Activated CD4-positive, alpha-beta memory T cell treated with anti-CD3 and anti-CD28 coated beads for 36 hours (primary cell): ENCODE measurements around the gene CDH12. TPM values are rescaled to one million over a fixed set of nuclear protein-coding genes. Genes with fewer than 3 reads are reported as not detected.

Experiments
- CTCF ChIA-PET: fragments of 350-600 bp; sonication (Branson Sonifier 250); formaldehyde crosslinking; loops from one replicate; lab custom pipeline; 2021; ENCODE audit warnings: antibody characterized with exemption, inconsistent platforms; lab: Charles Lee
- POLR2A ChIA-PET: fragments of 350-600 bp; sonication (Branson Sonifier 250); formaldehyde crosslinking; loops from one replicate; lab custom pipeline; 2021; ENCODE audit warnings: antibody characterized with exemption; lab: Charles Lee
- DNase-seq: peaks from one replicate; pipeline ENCODE4 v3.0.0-alpha.2; 2020
- H3K27ac Mint-ChIP-seq: one replicate; pipeline ENCODE4 v1.8.0; 2021; ENCODE audit warnings: mixed read lengths
- H3K27me3 Mint-ChIP-seq: one replicate; pipeline ENCODE4 v1.8.0; 2021; ENCODE audit warnings: mixed read lengths
- H3K36me3 Mint-ChIP-seq: one replicate; pipeline ENCODE4 v1.8.0; 2021; ENCODE audit warnings: mixed read lengths
- H3K4me1 Mint-ChIP-seq: one replicate; pipeline ENCODE4 v1.8.0; 2021; ENCODE audit warnings: low read depth, mixed read lengths
- H3K4me3 Mint-ChIP-seq: one replicate; pipeline ENCODE4 v1.8.0; 2021; ENCODE audit warnings: mild to moderate bottlenecking, mixed read lengths
- H3K9me3 Mint-ChIP-seq: one replicate; pipeline ENCODE4 v1.8.0; 2021; ENCODE audit warnings: mixed read lengths
- intact Hi-C: fragments of 100-400 bp; cut with micrococcal nuclease; formaldehyde crosslinking; loops from one replicate; pipeline ENCODE4 v1.15.1; 2023
- total RNA-seq, 2 experiments: library from RNA; stranded (reverse); gene quantifications; one replicate each; pipeline ENCODE4 v1.2.3, GENCODE V29; 2021

CDH12 gene
- total RNA-seq, 2 experiments from 2014 or later, result not detected

DNA sequence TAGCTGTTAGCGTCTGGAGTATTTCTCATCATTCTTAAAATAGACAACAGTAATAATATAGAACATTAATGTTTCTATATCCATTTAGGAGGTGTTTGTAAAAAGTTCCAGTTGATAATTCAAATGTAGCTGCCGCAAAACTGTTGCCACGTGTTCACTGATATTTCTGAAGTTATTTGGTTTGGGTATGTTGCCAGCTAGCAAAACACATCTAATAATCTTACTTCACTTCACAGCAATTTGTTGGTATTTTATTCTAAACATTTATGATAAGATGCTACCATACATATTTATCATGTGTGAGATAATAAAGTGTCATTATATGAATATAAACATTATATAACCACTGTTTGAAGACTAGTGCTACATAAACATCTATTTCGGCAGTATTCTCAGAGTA lies 101.6 kb downstream of the CDH12 start:
- no peak overlapping the region for H3K27ac Mint-ChIP-seq
- H3K27me3 Mint-ChIP-seq, result no peaks in the 10 kb centered on the region
- H3K4me3 Mint-ChIP-seq, result no peak overlapping the region
- H3K4me1 Mint-ChIP-seq, result no peaks in the 10 kb centered on the region
- intact Hi-C loops, result no loop called here
- no peak for DNase-seq
- POLR2A ChIA-PET, result interaction anchor here (0.7 kb wide), 1 partner anchor 34 kb away, joined by 3 read pairs; no protein-coding TSS in a partner anchor
- CTCF ChIA-PET, result no interaction called here
- no peaks in the 10 kb centered on the region for H3K36me3 Mint-ChIP-seq
- peaks cover 28% of the 10 kb centered on the region for H3K9me3 Mint-ChIP-seq

DNA sequence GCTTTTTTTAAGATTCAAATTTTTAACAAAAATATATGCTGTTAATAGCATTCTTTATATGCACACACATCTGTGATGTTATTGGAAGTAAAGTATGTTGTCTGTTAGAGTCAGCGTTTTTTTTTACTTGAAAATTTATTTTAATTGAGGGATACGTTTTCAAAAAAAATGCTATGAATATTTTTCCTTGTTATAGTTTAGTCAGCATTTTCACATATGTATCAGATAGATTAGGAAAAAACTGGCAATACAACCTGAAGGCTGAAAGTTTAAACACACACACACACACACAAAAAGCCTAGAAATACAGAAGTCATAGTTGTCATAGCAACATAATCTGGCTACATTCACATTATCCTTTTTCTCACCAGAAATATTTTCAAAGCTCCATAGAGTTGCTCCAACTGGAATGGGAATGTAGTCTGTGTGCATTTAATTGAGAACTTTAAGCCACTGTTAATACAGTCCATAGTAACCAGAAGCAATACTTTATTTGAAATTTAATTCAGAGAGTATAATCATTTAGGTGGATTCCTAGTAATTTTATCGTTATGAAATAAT lies 116.6 kb downstream of the CDH12 start:
- H3K27ac Mint-ChIP-seq, result no peak overlapping the region
- ChIA-PET POLR2A (no interaction called here), CTCF (no interaction called here)
- no peaks in the 10 kb centered on the region for H3K27me3 Mint-ChIP-seq
- H3K4me1 Mint-ChIP-seq, result no peaks in the 10 kb centered on the region
- DNase-seq, result no peak
- H3K4me3 Mint-ChIP-seq, result no peak overlapping the region
- intact Hi-C loops, result no loop called here
- peaks cover 7% of the 10 kb centered on the region for H3K9me3 Mint-ChIP-seq
- no peaks in the 10 kb centered on the region for H3K36me3 Mint-ChIP-seq

- H3K9me3 Mint-ChIP-seq, result peaks cover 4% of the 10 kb centered on the region
- POLR2A ChIA-PET, result no interaction called here
- H3K4me1 Mint-ChIP-seq, result no peaks in the 10 kb centered on the region
- no peaks in the 10 kb centered on the region for H3K36me3 Mint-ChIP-seq
- no peak overlapping the region for H3K27ac Mint-ChIP-seq
- H3K27me3 Mint-ChIP-seq, result no peaks in the 10 kb centered on the region
- H3K4me3 Mint-ChIP-seq, result no peak overlapping the region
- intact Hi-C loops, result no loop called here
- CTCF ChIA-PET, result no interaction called here
- no peak for DNase-seq
These were observed 118.2 kb downstream of the CDH12 start for GRCh38 chr5:22734907-22735306.

- ChIA-PET POLR2A (no interaction called here), CTCF (no interaction called here)
- intact Hi-C loops, result no loop called here
- Mint-ChIP-seq H3K36me3 (no peaks in the 10 kb centered on the region), H3K27ac (no peak overlapping the region), H3K4me3 (no peak overlapping the region), H3K4me1 (no peaks in the 10 kb centered on the region), H3K9me3 (peaks cover 7% of the 10 kb centered on the region), H3K27me3 (no peaks in the 10 kb centered on the region)
- no peak for DNase-seq
These were observed 124.5 kb downstream of the CDH12 start for GRCh38 chr5:22728610-22729009.

DNA sequence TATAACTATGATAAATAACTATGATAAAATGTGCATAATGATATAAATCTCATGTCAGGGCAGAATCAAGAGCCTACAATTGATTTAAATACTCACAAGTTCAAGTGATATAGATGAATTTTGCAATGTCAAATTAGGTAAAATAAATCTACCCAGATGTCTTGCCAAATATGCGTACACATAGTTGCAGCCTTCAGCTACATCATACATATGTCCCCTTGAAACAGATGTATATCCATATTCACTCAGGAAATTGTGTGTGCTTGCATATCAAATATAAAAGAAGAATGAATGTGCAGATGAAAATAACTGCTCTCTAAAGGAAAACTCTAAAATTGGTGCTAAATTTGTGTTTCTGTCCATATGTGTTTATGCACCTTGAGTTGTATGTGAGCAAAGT lies 130.7 kb downstream of the CDH12 start:
- Mint-ChIP-seq H3K4me3 (no peak overlapping the region), H3K36me3 (no peaks in the 10 kb centered on the region), H3K4me1 (no peaks in the 10 kb centered on the region), H3K9me3 (peaks cover 33% of the 10 kb centered on the region), H3K27me3 (no peaks in the 10 kb centered on the region), H3K27ac (no peak overlapping the region)
- CTCF ChIA-PET, result no interaction called here
- intact Hi-C loops, result no loop called here
- POLR2A ChIA-PET, result no interaction called here
- DNase-seq, result no peak

DNA sequence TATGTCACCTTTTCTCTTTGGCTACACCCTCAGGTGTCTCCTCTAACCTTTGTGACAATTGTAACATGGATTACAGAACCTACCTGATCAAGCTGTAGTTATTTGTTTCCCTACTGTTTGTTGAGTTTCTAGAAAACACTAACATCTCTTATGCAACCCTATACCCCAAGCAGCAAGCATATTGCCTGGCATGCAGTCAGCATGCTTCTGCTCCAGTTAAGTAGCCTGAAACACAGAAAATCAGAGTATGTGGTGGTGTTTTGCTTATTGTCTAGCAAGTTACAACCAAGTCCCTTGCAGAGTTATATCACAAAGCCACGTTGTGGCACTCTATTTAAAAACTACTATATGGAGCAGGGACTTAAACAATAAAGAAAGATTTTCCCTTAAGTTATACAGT lies 131.1 kb downstream of the CDH12 start:
- intact Hi-C loops, result no loop called here
- Mint-ChIP-seq H3K27me3 (no peaks in the 10 kb centered on the region), H3K9me3 (peaks cover 34% of the 10 kb centered on the region), H3K4me1 (no peaks in the 10 kb centered on the region), H3K36me3 (no peaks in the 10 kb centered on the region), H3K4me3 (no peak overlapping the region), H3K27ac (no peak overlapping the region)
- CTCF ChIA-PET, result no interaction called here
- DNase-seq, result no peak
- POLR2A ChIA-PET, result no interaction called here

DNA sequence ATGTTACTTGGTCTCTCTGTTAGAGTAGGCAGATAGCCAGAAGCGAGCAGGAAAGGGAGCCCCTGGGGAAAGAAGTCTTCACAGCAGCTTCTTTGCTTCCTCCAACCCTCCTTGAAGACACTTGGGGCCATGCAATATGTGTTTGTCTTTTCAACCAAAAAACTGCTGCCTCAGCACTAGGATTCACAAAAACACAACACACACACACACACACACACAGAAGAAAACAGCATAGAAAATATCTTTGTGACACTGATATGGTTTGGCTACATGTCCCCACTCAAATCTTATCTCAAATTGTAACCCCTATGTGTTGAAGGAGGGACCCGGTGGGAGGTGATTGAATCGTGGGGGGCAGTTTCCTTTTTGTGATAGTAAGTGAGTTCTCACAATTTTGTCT lies 133.3 kb downstream of the CDH12 start:
- Mint-ChIP-seq H3K27ac (no peak overlapping the region), H3K4me3 (no peak overlapping the region), H3K36me3 (no peaks in the 10 kb centered on the region), H3K9me3 (peaks cover 35% of the 10 kb centered on the region), H3K27me3 (no peaks in the 10 kb centered on the region), H3K4me1 (no peaks in the 10 kb centered on the region)
- intact Hi-C loops, result no loop called here
- POLR2A ChIA-PET, result no interaction called here
- DNase-seq, result no peak
- CTCF ChIA-PET, result no interaction called here

- ChIA-PET CTCF (no interaction called here), POLR2A (no interaction called here)
- no peaks in the 10 kb centered on the region for H3K4me1 Mint-ChIP-seq
- intact Hi-C loops, result no loop called here
- no peak for DNase-seq
- no peaks in the 10 kb centered on the region for H3K27me3 Mint-ChIP-seq
- no peaks in the 10 kb centered on the region for H3K36me3 Mint-ChIP-seq
- no peak overlapping the region for H3K27ac Mint-ChIP-seq
- H3K9me3 Mint-ChIP-seq, result peaks cover 14% of the 10 kb centered on the region
- H3K4me3 Mint-ChIP-seq, result no peak overlapping the region
These were observed 142.5 kb downstream of the CDH12 start for GRCh38 chr5:22710660-22711059.

DNA sequence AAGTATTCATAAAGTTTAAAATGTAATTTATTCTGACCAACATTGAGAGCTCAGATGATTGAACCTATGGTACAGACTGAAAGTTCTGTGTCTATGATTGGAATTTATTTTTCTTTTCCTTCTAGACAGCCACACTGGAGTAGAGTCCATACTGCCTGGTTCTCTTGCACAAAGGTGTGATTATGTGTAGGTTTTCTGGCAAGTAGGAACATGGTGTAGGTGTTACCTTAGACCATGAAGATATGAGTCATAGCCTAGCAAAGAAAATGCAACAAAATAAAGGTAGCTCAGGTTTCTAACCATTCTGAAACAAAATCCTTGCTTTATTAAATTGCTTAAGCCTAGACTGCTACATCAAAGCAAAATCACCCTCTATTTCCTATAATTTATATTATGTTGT lies 143.4 kb downstream of the CDH12 start:
- Mint-ChIP-seq H3K4me1 (no peaks in the 10 kb centered on the region), H3K27me3 (no peaks in the 10 kb centered on the region), H3K27ac (no peak overlapping the region), H3K4me3 (no peak overlapping the region), H3K9me3 (peaks cover 14% of the 10 kb centered on the region), H3K36me3 (no peaks in the 10 kb centered on the region)
- DNase-seq, result no peak
- intact Hi-C loops, result no loop called here
- ChIA-PET POLR2A (no interaction called here), CTCF (no interaction called here)

GRCh38 chr5:22708770-22709328 lies 144.3 kb downstream of the CDH12 start:
- no peak for DNase-seq
- intact Hi-C loops, result no loop called here
- ChIA-PET CTCF (no interaction called here), POLR2A (no interaction called here)
- Mint-ChIP-seq H3K4me1 (no peaks in the 10 kb centered on the region), H3K27me3 (no peaks in the 10 kb centered on the region), H3K9me3 (peaks cover 12% of the 10 kb centered on the region), H3K27ac (no peak overlapping the region), H3K36me3 (no peaks in the 10 kb centered on the region), H3K4me3 (no peak overlapping the region)

DNA sequence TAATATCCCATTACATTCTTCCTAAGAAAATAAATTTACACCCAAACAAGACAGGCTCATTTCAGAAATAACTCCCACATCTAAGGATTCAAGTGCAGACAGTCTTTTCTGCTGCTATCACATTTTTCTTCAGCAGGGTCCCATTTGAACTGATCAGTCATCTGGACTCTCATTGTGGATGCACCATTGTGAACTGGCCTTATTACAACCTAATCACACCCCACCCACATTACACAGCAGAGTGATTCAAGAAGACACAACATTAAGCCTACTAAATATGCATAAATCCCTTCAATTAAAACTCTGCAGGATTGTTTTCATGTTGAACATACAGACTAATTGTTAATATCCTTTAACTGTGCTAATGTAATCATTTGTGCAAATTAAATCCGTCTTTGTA lies 146.2 kb downstream of the CDH12 start:
- Mint-ChIP-seq H3K27ac (no peak overlapping the region), H3K9me3 (peaks cover 12% of the 10 kb centered on the region), H3K4me1 (no peaks in the 10 kb centered on the region), H3K36me3 (no peaks in the 10 kb centered on the region), H3K27me3 (no peaks in the 10 kb centered on the region), H3K4me3 (no peak overlapping the region)
- intact Hi-C loops, result no loop called here
- ChIA-PET CTCF (no interaction called here), POLR2A (no interaction called here)
- DNase-seq, result no peak

GRCh38 chr5:22699319-22699718 lies 153.8 kb downstream of the CDH12 start:
- Mint-ChIP-seq H3K4me1 (no peaks in the 10 kb centered on the region), H3K27me3 (no peaks in the 10 kb centered on the region), H3K36me3 (no peaks in the 10 kb centered on the region), H3K27ac (no peak overlapping the region), H3K4me3 (no peak overlapping the region), H3K9me3 (peaks cover 3% of the 10 kb centered on the region)
- ChIA-PET CTCF (no interaction called here), POLR2A (no interaction called here)
- DNase-seq, result no peak
- intact Hi-C loops, result no loop called here

DNA sequence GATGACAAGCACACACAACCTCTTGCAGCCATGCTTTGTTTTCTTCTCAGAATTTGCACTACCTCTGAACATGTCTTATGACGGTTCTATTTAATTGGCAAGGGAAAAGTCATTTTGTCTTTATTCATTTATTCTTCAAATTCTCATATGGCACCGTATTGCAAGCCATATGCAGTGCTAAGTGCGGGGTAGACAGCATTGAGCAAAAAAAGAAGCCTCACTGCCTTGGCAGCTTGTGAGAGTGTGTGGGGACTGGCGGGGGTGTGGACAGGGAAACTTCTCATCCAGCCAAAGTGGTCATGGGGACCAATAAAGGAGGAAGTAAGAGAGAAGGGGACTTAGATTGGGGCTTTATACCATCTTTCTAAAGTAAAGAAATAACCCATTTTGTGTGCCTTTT lies 160.0 kb downstream of the CDH12 start:
- Mint-ChIP-seq H3K4me1 (no peaks in the 10 kb centered on the region), H3K9me3 (peaks cover 15% of the 10 kb centered on the region)
- intact Hi-C loops, result no loop called here

More for the DNA sequence above, 160.0 kb downstream of the CDH12 start:
- POLR2A ChIA-PET, result no interaction called here
- Mint-ChIP-seq H3K27ac (no peak overlapping the region), H3K4me3 (no peak overlapping the region), H3K36me3 (no peaks in the 10 kb centered on the region), H3K27me3 (no peaks in the 10 kb centered on the region)
- DNase-seq, result no peak
- CTCF ChIA-PET, result no interaction called here
